Naive B cell (primary cell): ENCODE measurements around the gene TMEM150A. TPM values are rescaled to one million over a fixed set of nuclear protein-coding genes. Genes with fewer than 3 reads are reported as not detected.

Experiments
- ATAC-seq, 2 donors: fragments of 150-1000 bp; cut with Tn5 transposase; 2 replicates each; pipeline ENCODE4 v1.10.0; 2021; ENCODE audit warnings: low read depth in 2 of 2, mild to moderate bottlenecking in 2 of 2, moderate library complexity in 2 of 2
- DNase-seq: peaks from one replicate; pipeline ENCODE4 v3.0.0; 2022
- H3K27ac Mint-ChIP-seq, 6 donors: one replicate each; pipeline ENCODE4 v1.8.0; 2020 to 2022; ENCODE audit warnings: mild to moderate bottlenecking in 6 of 6, mixed read lengths in 6 of 6, moderate library complexity in 5 of 6, inconsistent platforms in 2 of 6
- H3K27me3 Mint-ChIP-seq, 3 donors: one replicate each; pipeline ENCODE4 v1.8.0; 2021 to 2022; ENCODE audit warnings: mixed read lengths in 3 of 3, mild to moderate bottlenecking in 1 of 3
- H3K36me3 Mint-ChIP-seq, 2 donors: one replicate each; pipeline ENCODE4 v1.8.0; 2020 to 2022; ENCODE audit warnings: mixed read lengths in 2 of 2, inconsistent platforms in 1 of 2, mild to moderate bottlenecking in 1 of 2
- H3K4me1 Mint-ChIP-seq, 3 donors: one replicate each; pipeline ENCODE4 v1.8.0; 2020 to 2022; ENCODE audit warnings: mixed read lengths in 3 of 3, inconsistent platforms in 1 of 3, mild to moderate bottlenecking in 1 of 3, moderate library complexity in 1 of 3
- H3K4me3 Mint-ChIP-seq, 8 donors: one replicate each; pipeline ENCODE4 v1.8.0; 2020 to 2022; ENCODE audit warnings: mild to moderate bottlenecking in 8 of 8, mixed read lengths in 8 of 8, moderate library complexity in 8 of 8, inconsistent platforms in 2 of 8
- H3K9me3 Mint-ChIP-seq, 7 donors: one replicate each; pipeline ENCODE4 v1.8.0; 2020 to 2022; ENCODE audit warnings: mixed read lengths in 7 of 7, mild to moderate bottlenecking in 5 of 7, inconsistent platforms in 2 of 7, moderate library complexity in 1 of 7
- polyA plus RNA-seq, 6 donors: library from polyadenylated mRNA; unstranded; fragments of 300-500 nt; fragmentation: Illumina TruSeq; gene quantifications; one replicate each; pipeline ENCODE4 v1.2.3, GENCODE V29; 2021; ENCODE audit warnings: low read depth in 6 of 6

Gene TMEM150A
- polyA plus RNA-seq, 6 donors from 2014 or later, result 11.8 to 25.0 (median 14.5) TPM

- H3K27me3 Mint-ChIP-seq, result no peaks in the 10 kb centered on the region
- peaks cover 37 to 62% (median 48%) of the 10 kb centered on the region in 3 donors for H3K4me1 Mint-ChIP-seq
- no peaks in the 10 kb centered on the region for H3K9me3 Mint-ChIP-seq
- peak; percentile 46 to 54 for ATAC-seq
- H3K36me3 Mint-ChIP-seq, result peaks cover 12 to 13% of the 10 kb centered on the region in 2 donors
- peak overlapping the region; percentile 72 to 93 (median 90) for H3K4me3 Mint-ChIP-seq
- DNase-seq, result peak; percentile 14
- peak overlapping the region; percentile 35 to 95 (median 79) for H3K27ac Mint-ChIP-seq
These were observed 17.4 kb downstream of the TMEM150A start for GRCh38 chr2:85584857-85585780.

GRCh38 chr2:85584354-85584856, 18.1 kb downstream of the TMEM150A start, which contains the start of gene VAMP5:
Gene VAMP5, plus strand, starts transcription at chr2:85584431. Its CDS starts 60 bp downstream, at chr2:85584491.
- H3K27me3 Mint-ChIP-seq, result no peaks in the 10 kb centered on the region
- peaks cover 12 to 13% of the 10 kb centered on the region in 2 donors for H3K36me3 Mint-ChIP-seq
- peaks cover 41 to 67% (median 55%) of the 10 kb centered on the region in 3 donors for H3K4me1 Mint-ChIP-seq
- DNase-seq (peak; percentile 29), ATAC-seq (peak; percentile 66 to 71)
- peak within 1 kb of the TSS in 5 of 6 donors; percentile 59 to 95 (median 86) for H3K27ac Mint-ChIP-seq
- H3K4me3 Mint-ChIP-seq, result peak within 1 kb of the TSS; percentile 72 to 93 (median 90)
- no peaks in the 10 kb centered on the region for H3K9me3 Mint-ChIP-seq

GRCh38 chr2:85583667-85584353, 18.7 kb downstream of the TMEM150A start:
- Mint-ChIP-seq H3K9me3 (no peaks in the 10 kb centered on the region), H3K27ac (peak overlapping the region in 5 of 6 donors; percentile 41 to 87 (median 68)), H3K4me1 (peaks cover 46 to 73% (median 60%) of the 10 kb centered on the region in 3 donors), H3K36me3 (peaks cover 12 to 13% of the 10 kb centered on the region in 2 donors), H3K4me3 (peak overlapping the region; percentile 72 to 93 (median 88)), H3K27me3 (no peaks in the 10 kb centered on the region)
- no peak for DNase-seq
- no peak for ATAC-seq

- Mint-ChIP-seq H3K36me3 (peaks cover 12 to 13% of the 10 kb centered on the region in 2 donors), H3K27ac (peak overlapping the region in 2 of 6 donors; percentile 54 to 57), H3K27me3 (no peaks in the 10 kb centered on the region), H3K9me3 (no peaks in the 10 kb centered on the region), H3K4me1 (peaks cover 47 to 74% (median 60%) of the 10 kb centered on the region in 3 donors), H3K4me3 (peak overlapping the region in 6 of 8 donors; percentile 34 to 83 (median 61))
- DNase-seq, result no peak
- no peak for ATAC-seq
These were observed 20.0 kb downstream of the TMEM150A start for GRCh38 chr2:85582492-85582891.

- Mint-ChIP-seq H3K27me3 (no peaks in the 10 kb centered on the region), H3K4me1 (peaks cover 42 to 63% (median 53%) of the 10 kb centered on the region in 3 donors), H3K27ac (peak overlapping the region in 1 of 6 donors; percentile 76), H3K36me3 (peaks cover 12 to 13% of the 10 kb centered on the region in 2 donors), H3K4me3 (peak overlapping the region in 7 of 8 donors; percentile 47 to 94 (median 82)), H3K9me3 (no peaks in the 10 kb centered on the region)
- DNase-seq, result no peak
- ATAC-seq, result no peak
These were observed 22.3 kb downstream of the TMEM150A start for GRCh38 chr2:85580206-85580605.

- DNase-seq, result no peak
- no peaks in the 10 kb centered on the region for H3K27me3 Mint-ChIP-seq
- H3K27ac Mint-ChIP-seq, result peak overlapping the region; percentile 60 to 97 (median 88)
- H3K4me1 Mint-ChIP-seq, result peaks cover 37 to 57% (median 46%) of the 10 kb centered on the region in 3 donors
- peaks cover 12 to 13% of the 10 kb centered on the region in 2 donors for H3K36me3 Mint-ChIP-seq
- no peaks in the 10 kb centered on the region for H3K9me3 Mint-ChIP-seq
- peak overlapping the region; percentile 84 to 98 (median 94) for H3K4me3 Mint-ChIP-seq
- no peak for ATAC-seq
These were observed 23.1 kb downstream of the TMEM150A start for GRCh38 chr2:85579266-85579935.

GRCh38 chr2:85578243-85579180, 24.0 kb downstream of the TMEM150A start:
- Mint-ChIP-seq H3K4me1 (peaks cover 35 to 51% (median 42%) of the 10 kb centered on the region in 3 donors), H3K9me3 (no peaks in the 10 kb centered on the region)

GRCh38 chr2:85577386-85578242, 24.9 kb downstream of the TMEM150A start, which contains the start of gene VAMP8:
Gene VAMP8, plus strand, starts transcription at chr2:85577586. Its CDS starts 61 bp downstream, at chr2:85577647.
- ATAC-seq, result peak; percentile 50 to 61
- peak within 1 kb of the TSS; percentile 85 to 98 (median 96) for H3K27ac Mint-ChIP-seq
- H3K36me3 Mint-ChIP-seq, result peaks cover 10 to 12% of the 10 kb centered on the region in 2 donors
- peaks cover 0 to 2% (median 0%) of the 10 kb centered on the region in 3 donors for H3K27me3 Mint-ChIP-seq
- H3K9me3 Mint-ChIP-seq, result no peaks in the 10 kb centered on the region
- peaks cover 33 to 46% (median 40%) of the 10 kb centered on the region in 3 donors for H3K4me1 Mint-ChIP-seq
- peak within 1 kb of the TSS; percentile 84 to 98 (median 94) for H3K4me3 Mint-ChIP-seq
- peak; percentile 47 for DNase-seq

More at GRCh38 chr2:85578243-85579180, 24.0 kb downstream of the TMEM150A start:
- H3K36me3 Mint-ChIP-seq, result peaks cover 12 to 13% of the 10 kb centered on the region in 2 donors
- H3K4me3 Mint-ChIP-seq, result peak overlapping the region; percentile 84 to 98 (median 94)
- peak; percentile 94 for ATAC-seq
- peak overlapping the region; percentile 91 to 98 (median 96) for H3K27ac Mint-ChIP-seq
- peak; percentile 70 for DNase-seq
- no peaks in the 10 kb centered on the region for H3K27me3 Mint-ChIP-seq

- H3K4me3 Mint-ChIP-seq, result peak overlapping the region; percentile 84 to 98 (median 94)
- peaks cover 6 to 7% of the 10 kb centered on the region in 2 donors for H3K36me3 Mint-ChIP-seq
- H3K27ac Mint-ChIP-seq, result peak overlapping the region in 5 of 6 donors; percentile 95 to 98 (median 96)
- H3K4me1 Mint-ChIP-seq, result peaks cover 29 to 41% (median 40%) of the 10 kb centered on the region in 3 donors
- DNase-seq (no peak), ATAC-seq (no peak)
- peaks cover 0 to 5% (median 0%) of the 10 kb centered on the region in 3 donors for H3K27me3 Mint-ChIP-seq
- H3K9me3 Mint-ChIP-seq, result no peaks in the 10 kb centered on the region
These were observed 25.5 kb downstream of the TMEM150A start for GRCh38 chr2:85577063-85577385.

GRCh38 chr2:85575739-85576138, 26.8 kb downstream of the TMEM150A start:
- DNase-seq (no peak), ATAC-seq (no peak)
- no peak overlapping the region for H3K27ac Mint-ChIP-seq
- no peaks in the 10 kb centered on the region for H3K9me3 Mint-ChIP-seq
- H3K4me1 Mint-ChIP-seq, result peaks cover 29 to 35% (median 34%) of the 10 kb centered on the region in 3 donors
- peaks cover 0 to 5% (median under 1%) of the 10 kb centered on the region in 3 donors for H3K27me3 Mint-ChIP-seq
- H3K36me3 Mint-ChIP-seq, result no peaks in the 10 kb centered on the region
- peak overlapping the region in 2 of 8 donors; percentile 20 to 91 for H3K4me3 Mint-ChIP-seq

GRCh38 chr2:85566265-85566664, 36.2 kb downstream of the TMEM150A start:
- Mint-ChIP-seq H3K4me1 (peaks cover 9 to 25% (median 21%) of the 10 kb centered on the region in 3 donors), H3K36me3 (no peaks in the 10 kb centered on the region), H3K27ac (no peak overlapping the region), H3K4me3 (no peak overlapping the region), H3K27me3 (peaks cover 0 to 10% (median 8%) of the 10 kb centered on the region in 3 donors), H3K9me3 (no peaks in the 10 kb centered on the region)
- DNase-seq, result no peak
- ATAC-seq, result no peak
